HT-29 (cell line): Measurements from ENCODE around the gene LCLAT1. TPM values are rescaled to one million over a fixed set of nuclear protein-coding genes. Genes with fewer than 3 reads are reported as not detected.

Experiments used
- DNase-seq: peaks from one replicate; pipeline ENCODE4 v3.0.0-alpha.2; 2015; ENCODE audit warnings: low spot score
- small RNA-seq: library from RNA; depleted of rRNA; stranded (forward); fragments of <200 nt; gene quantifications from one replicate; pipeline ENCODE3, GENCODE V24; 2014
- total RNA-seq: library from RNA; depleted of rRNA; stranded (reverse); fragments of >200 nt; shearing (Covaris generic); gene quantifications from 2 replicates; pipeline ENCODE4 v1.2.3, GENCODE V29; 2014; rRNA removed

The LCLAT1 gene
- total RNA-seq, 1 experiment from 2014 or later: 14.6 TPM

- DNase-seq: no peak
Observed at GRCh38 chr2:30692829-30693275, 245.8 kb downstream of the LCLAT1 start.

Small RNA genes lying within 50 kb of the gene (small RNA-seq; reads per million reads assigned to genes)
- gene AC073255.1: not detected

Other genes starting within 250 kb of the LCLAT1 start
- gene LBH, start 215.7 kb upstream of the LCLAT1 start, total RNA-seq: 0.10 and 0.42 TPM in 2 replicates